Neural crest cell (in vitro differentiated cells): ENCODE data around the gene PEX5L. TPM values are rescaled to one million over a fixed set of nuclear protein-coding genes. Genes with fewer than 3 reads are reported as not detected.

ENCODE experiments used
- DNase-seq: peaks from one replicate; pipeline ENCODE4 v3.0.0; 2021; ENCODE audit warnings: low read depth, mixed read lengths, low spot score
- H3K27ac Mint-ChIP-seq: one replicate; pipeline ENCODE4 v1.8.0; 2021; ENCODE audit warnings: mild to moderate bottlenecking, mixed read lengths; ENCODE audit not compliant: unreplicated experiment
- H3K27me3 Mint-ChIP-seq: 2 replicates; pipeline ENCODE4 v1.8.0; 2021; ENCODE audit warnings: low read depth, mild to moderate bottlenecking, mixed read lengths
- H3K36me3 Mint-ChIP-seq: 2 replicates; pipeline ENCODE4 v1.8.0; 2021; ENCODE audit warnings: low read depth, mild to moderate bottlenecking, mixed read lengths
- H3K4me1 Mint-ChIP-seq: 2 replicates; pipeline ENCODE4 v1.8.0; 2021; ENCODE audit warnings: mixed read lengths
- H3K4me3 Mint-ChIP-seq: one replicate; pipeline ENCODE4 v1.8.0; 2021; ENCODE audit warnings: mild to moderate bottlenecking, mixed read lengths
- H3K9me3 Mint-ChIP-seq: 2 replicates; pipeline ENCODE4 v1.8.0; 2021; ENCODE audit warnings: mixed read lengths
- CTCF ChIP-seq: fragments of 200-600 bp; sonication (generic); conservative IDR thresholded peaks from 2 replicates; pipeline ENCODE4 v1.5.0; 2021; ENCODE audit warnings: antibody characterized with exemption, mild to moderate bottlenecking
- long read RNA-seq: library from polyadenylated mRNA; unstranded; transcript quantifications from one replicate; pipeline ENCODE4 v2.0.0, GENCODE V29; 2020
- total RNA-seq: library from RNA; stranded (reverse); gene quantifications from 2 replicates; pipeline ENCODE4 v1.2.1, GENCODE V29; 2021

The PEX5L gene
- 0.96 and 1.7 TPM in 2 replicates for total RNA-seq
- long read RNA-seq, partial matches to known transcripts: 0 of 3 reads
- long read RNA-seq, other reads (novel, unspliced or antisense): 2 of 3 reads

- Mint-ChIP-seq H3K36me3 (no peaks in the 10 kb centered on the region), H3K9me3 (no peaks in the 10 kb centered on the region), H3K27ac (no peak within 1 kb of the TSS), H3K27me3 (peaks cover 93% of the 10 kb centered on the region), H3K4me3 (peak within 1 kb of the TSS; percentile 82), H3K4me1 (peaks cover 16% of the 10 kb centered on the region)
- DNase-seq: peak; percentile 80
- no peak for TF ChIP-seq CTCF
Measured at GRCh38 chr3:180036671-180037455, at the start of gene PEX5L. Gene PEX5L, minus strand, starts transcription at chr3:180036937. Its CDS starts 338 bp downstream, at chr3:180036599.

GRCh38 chr3:180085122-180085710 lies 48.5 kb upstream of the PEX5L start:
- Mint-ChIP-seq H3K4me1 (no peaks in the 10 kb centered on the region), H3K9me3 (no peaks in the 10 kb centered on the region), H3K4me3 (no peak overlapping the region), H3K27me3 (no peaks in the 10 kb centered on the region), H3K27ac (no peak overlapping the region), H3K36me3 (no peaks in the 10 kb centered on the region)
- no peak for DNase-seq
- no peak for TF ChIP-seq CTCF

- Mint-ChIP-seq H3K4me3 (no peak overlapping the region), H3K9me3 (no peaks in the 10 kb centered on the region), H3K27me3 (no peaks in the 10 kb centered on the region), H3K36me3 (no peaks in the 10 kb centered on the region), H3K4me1 (no peaks in the 10 kb centered on the region), H3K27ac (no peak overlapping the region)
- DNase-seq: no peak
- TF ChIP-seq CTCF: no peak
Measured at GRCh38 chr3:180082699-180083098, 46.0 kb upstream of the PEX5L start.

GRCh38 chr3:180078592-180078991 lies 41.9 kb upstream of the PEX5L start:
- no peak overlapping the region for H3K27ac Mint-ChIP-seq
- H3K9me3 Mint-ChIP-seq: peaks cover 8% of the 10 kb centered on the region
- H3K4me1 Mint-ChIP-seq: no peaks in the 10 kb centered on the region
- H3K27me3 Mint-ChIP-seq: no peaks in the 10 kb centered on the region
- H3K36me3 Mint-ChIP-seq: no peaks in the 10 kb centered on the region
- no peak for TF ChIP-seq CTCF
- no peak for DNase-seq
- H3K4me3 Mint-ChIP-seq: no peak overlapping the region

GRCh38 chr3:180073561-180073960 lies 36.8 kb upstream of the PEX5L start:
- Mint-ChIP-seq H3K36me3 (no peaks in the 10 kb centered on the region), H3K27ac (no peak overlapping the region)
- TF ChIP-seq CTCF: no peak

More at GRCh38 chr3:180073561-180073960, 36.8 kb upstream of the PEX5L start:
- no peak for DNase-seq
- H3K9me3 Mint-ChIP-seq: peaks cover 8% of the 10 kb centered on the region
- H3K4me3 Mint-ChIP-seq: no peak overlapping the region
- H3K27me3 Mint-ChIP-seq: no peaks in the 10 kb centered on the region
- no peaks in the 10 kb centered on the region for H3K4me1 Mint-ChIP-seq
